ENCODE measurements around the gene ARG1. TPM values are rescaled to one million over a fixed set of nuclear protein-coding genes. Genes with fewer than 3 reads are reported as not detected.
A peak's percentile ranks its signal among the peaks of the same experiment; 100 is the strongest.

Gene ARG1
- total RNA-seq, 2 experiments from 2014 or later, result not detected

DNA sequence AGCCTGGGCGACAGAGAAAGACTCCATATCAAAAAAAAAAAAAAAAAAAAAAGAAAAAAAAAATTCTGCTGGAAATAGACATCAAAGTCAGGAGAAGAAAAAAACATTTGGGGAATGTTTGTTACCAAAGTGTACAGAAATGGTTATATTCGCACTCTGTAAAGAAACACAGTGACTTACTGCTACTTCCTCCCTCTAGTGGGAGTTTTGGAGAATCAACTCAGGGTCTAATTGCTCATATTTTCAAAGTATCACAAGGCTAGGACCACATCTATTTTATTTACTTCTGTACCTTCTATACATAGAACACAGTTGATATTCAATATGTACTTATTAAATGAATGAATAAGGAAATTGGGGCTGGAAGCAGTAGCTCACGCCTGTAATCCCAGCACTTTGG lies 24.4 kb downstream of the ARG1 start:
- no peak for DNase-seq
- no peaks in the 10 kb centered on the region for H3K4me1 Mint-ChIP-seq
- ChIA-PET POLR2A (no interaction called here), CTCF (interaction anchor here (0.7 to 2.0 kb wide), 5 partner anchors 22 to 772 kb away, joined by 4 to 6 read pairs (median 4); partner anchors contain the start of gene MED23)
- H3K27ac Mint-ChIP-seq, result no peak overlapping the region
- H3K4me3 Mint-ChIP-seq, result no peak overlapping the region
- no peaks in the 10 kb centered on the region for H3K27me3 Mint-ChIP-seq
- H3K9me3 Mint-ChIP-seq, result no peaks in the 10 kb centered on the region
- H3K36me3 Mint-ChIP-seq (ENCODE audit: low read depth), result peaks cover 64% of the 10 kb centered on the region

DNA sequence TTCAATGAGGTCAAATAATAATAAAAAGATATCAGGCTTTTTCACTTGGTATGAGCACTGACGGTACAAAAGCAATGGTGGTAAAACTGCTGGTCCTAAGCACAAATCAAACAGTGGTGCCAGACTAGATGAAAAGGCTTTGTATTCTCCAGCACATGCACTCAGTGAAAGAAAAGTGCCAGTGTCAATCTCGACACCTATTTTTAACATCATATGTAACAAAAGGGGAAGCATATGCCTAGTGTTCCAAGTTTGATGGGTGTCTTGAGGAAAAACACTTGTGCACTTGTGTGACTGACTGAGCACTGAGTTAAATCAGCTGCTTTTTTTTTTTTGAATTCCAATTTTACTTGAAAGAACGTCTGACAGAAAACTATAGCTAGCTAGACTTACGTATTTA lies 27.7 kb downstream of the ARG1 start:
- H3K4me3 Mint-ChIP-seq, result no peak overlapping the region
- H3K27ac Mint-ChIP-seq, result no peak overlapping the region
- CTCF ChIA-PET, result no interaction called here
- DNase-seq, result no peak
- H3K27me3 Mint-ChIP-seq, result no peaks in the 10 kb centered on the region
- H3K36me3 Mint-ChIP-seq (ENCODE audit: low read depth), result peaks cover 59% of the 10 kb centered on the region
- H3K4me1 Mint-ChIP-seq, result no peaks in the 10 kb centered on the region
- H3K9me3 Mint-ChIP-seq, result no peaks in the 10 kb centered on the region
- POLR2A ChIA-PET, result no interaction called here

DNA sequence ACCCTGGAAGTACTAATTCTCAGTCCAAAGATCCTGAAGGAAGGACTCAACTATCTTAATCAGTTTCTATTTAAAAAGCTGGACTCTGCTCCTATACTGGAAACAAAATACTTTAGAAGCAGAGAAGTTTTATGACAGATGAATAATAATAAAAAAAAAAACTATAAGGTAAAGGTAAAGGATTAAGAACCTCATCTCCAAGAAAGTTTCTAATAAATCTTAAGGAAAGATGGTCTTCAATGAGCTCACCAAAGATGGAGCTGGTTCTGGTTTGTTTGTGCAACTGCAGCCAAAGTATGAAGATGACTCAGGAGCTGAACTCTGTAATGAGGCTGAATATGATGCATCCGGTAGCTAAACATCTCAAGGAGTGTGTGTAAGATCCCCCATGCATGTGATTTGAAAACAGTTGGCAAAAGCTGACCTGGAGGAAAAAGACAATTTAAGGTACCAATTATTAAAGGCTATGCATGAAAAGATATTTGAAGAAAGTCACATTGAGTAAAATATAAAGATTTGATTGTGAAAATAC lies 29.8 kb downstream of the ARG1 start:
- ChIA-PET POLR2A (no interaction called here), CTCF (interaction anchor here (2.4 kb wide), 1 partner anchor 25 kb away, joined by 12 read pairs; the partner anchor contains the start of gene MED23)
- no peak overlapping the region for H3K4me3 Mint-ChIP-seq
- no peaks in the 10 kb centered on the region for H3K4me1 Mint-ChIP-seq
- no peaks in the 10 kb centered on the region for H3K27me3 Mint-ChIP-seq
- H3K9me3 Mint-ChIP-seq, result no peaks in the 10 kb centered on the region
- DNase-seq, result no peak
- H3K36me3 Mint-ChIP-seq (ENCODE audit: low read depth), result peaks cover 54% of the 10 kb centered on the region
- no peak overlapping the region for H3K27ac Mint-ChIP-seq

DNA sequence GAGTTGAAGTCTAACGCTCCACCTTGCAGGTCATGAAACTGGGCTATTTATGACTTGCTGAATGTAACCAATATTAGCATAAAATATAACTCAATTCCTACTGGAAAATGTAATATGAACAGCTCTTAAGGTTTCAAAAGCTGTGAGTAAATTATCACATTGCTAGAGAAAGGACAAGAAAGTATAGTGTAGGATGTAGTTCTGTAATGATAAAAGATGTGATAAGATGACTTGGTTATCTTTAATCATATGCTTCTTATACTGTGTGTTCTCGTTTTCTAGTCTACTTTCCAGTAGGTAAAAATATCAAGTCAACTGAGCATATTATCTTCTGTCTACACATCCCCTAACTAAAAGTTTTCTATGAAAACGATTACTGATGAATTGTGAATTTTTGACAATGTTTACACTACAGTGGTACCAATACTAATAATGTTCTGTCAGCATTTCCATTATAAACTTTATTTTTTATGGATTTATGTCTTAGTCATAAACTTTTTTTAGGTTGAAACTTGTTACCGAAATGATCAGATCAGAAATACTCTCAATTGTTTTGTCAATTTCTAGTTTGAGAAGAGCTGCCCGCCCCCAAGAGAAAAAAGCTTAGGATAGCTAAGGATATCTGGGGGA lies 40.4 kb downstream of the ARG1 start:
- Mint-ChIP-seq H3K27ac (no peak overlapping the region), H3K4me1 (peaks cover 5% of the 10 kb centered on the region), H3K9me3 (no peaks in the 10 kb centered on the region), H3K36me3 (ENCODE audit: low read depth) (peaks cover 51% of the 10 kb centered on the region), H3K27me3 (no peaks in the 10 kb centered on the region), H3K4me3 (no peak overlapping the region)
- ChIA-PET POLR2A (interaction anchor here (1.7 kb wide), 1 partner anchor 15 kb away, joined by 11 read pairs; the partner anchor contains the start of gene MED23), CTCF (interaction anchor here (1.3 to 3.9 kb wide), 2 partner anchors 14 to 15 kb away, joined by 8 to 20 read pairs; partner anchors contain the start of gene MED23)
- no peak for DNase-seq

DNA sequence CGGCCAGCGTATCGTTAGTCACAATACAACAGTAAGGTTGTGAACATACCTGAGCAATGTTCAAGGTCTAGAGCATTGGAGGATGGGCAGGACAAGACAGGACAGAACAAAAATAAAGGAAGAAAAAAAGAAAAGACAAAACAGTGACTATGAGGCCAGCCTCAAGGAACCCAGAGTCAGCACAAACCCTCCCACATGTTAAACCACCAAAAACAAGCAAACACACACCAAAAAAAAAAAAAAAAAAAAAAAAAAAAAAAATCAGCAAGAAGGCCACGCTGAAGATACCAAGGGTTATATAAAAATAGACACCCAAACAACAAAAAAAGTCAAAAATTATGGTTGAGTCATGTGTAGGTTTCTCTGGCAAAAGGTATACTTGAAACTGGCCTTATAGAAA lies 42.2 kb downstream of the ARG1 start:
- ChIA-PET CTCF (no interaction called here), POLR2A (no interaction called here)

DNA sequence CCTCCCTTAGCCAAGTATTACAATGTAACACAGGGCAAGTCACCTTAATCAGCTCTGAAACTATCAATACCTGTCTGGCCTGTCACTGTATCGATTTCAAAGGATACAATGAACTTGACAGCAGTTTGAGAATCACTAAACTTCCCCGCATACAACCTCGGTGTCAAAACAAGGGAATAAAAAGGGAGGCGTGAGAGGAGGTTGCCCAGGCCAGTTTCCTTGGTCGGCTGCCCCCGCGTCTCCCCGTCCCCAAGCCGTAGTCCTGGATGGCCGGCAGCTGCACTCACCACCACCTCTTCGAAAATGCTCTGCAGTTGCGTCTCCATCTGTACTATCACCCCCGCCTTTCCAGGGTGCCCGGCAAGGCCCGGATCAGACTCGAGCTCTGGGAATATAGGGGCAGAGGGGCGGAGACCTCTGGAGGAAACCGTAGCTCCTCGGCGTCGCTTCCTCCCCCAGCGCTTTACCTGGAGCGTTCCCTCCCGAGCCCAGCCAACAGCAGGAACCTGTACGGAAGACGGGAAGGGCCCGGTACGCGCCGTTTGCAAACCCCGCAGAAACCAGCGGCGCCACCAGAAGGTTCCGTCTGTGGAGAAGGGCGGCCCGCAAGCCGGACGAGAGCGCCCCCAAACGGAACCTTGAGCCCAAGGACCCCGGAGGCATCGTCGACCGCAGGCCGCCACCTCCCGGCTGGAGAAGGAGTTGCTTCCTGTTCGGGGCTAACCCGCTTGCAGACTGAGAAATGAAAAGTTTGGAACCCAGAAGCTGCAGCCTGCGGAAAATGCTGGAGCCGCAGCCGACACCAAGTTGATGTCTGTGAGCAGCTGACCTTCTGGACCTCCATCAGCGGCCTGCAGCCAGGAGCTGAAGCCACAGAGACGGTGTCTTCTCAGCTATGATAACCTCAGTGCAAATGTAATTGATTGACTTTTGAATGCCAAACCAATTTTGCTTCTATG lies 55.0 kb downstream of the ARG1 start, which contains the start of gene MED23:
TSS of gene MED23 (minus strand) at position 519 of the 959 bp plus-strand sequence. CDS start at position 326, 193 bp downstream.
- Mint-ChIP-seq H3K4me3 (peak within 1 kb of the TSS; percentile 90), H3K27me3 (no peaks in the 10 kb centered on the region), H3K27ac (peak within 1 kb of the TSS; percentile 86), H3K36me3 (ENCODE audit: low read depth) (peaks cover 19% of the 10 kb centered on the region), H3K9me3 (no peaks in the 10 kb centered on the region), H3K4me1 (peaks cover 22% of the 10 kb centered on the region)
- peak; percentile 95 for DNase-seq
- ChIA-PET POLR2A (interaction anchor here (0.6 to 2.7 kb wide), 11 partner anchors 9 to 429 kb away, joined by 3 to 24 read pairs (median 4); no protein-coding TSS in a partner anchor), CTCF (interaction anchor here (0.6 to 3.7 kb wide), 41 partner anchors 9 to 1641 kb away, joined by 3 to 41 read pairs (median 4); partner anchors contain the start of genes ENPP3 and STX7)

More for the DNA sequence above, 42.2 kb downstream of the ARG1 start:
- no peaks in the 10 kb centered on the region for H3K9me3 Mint-ChIP-seq
- no peaks in the 10 kb centered on the region for H3K27me3 Mint-ChIP-seq
- no peak for DNase-seq
- no peak overlapping the region for H3K27ac Mint-ChIP-seq
- H3K4me3 Mint-ChIP-seq, result no peak overlapping the region
- H3K36me3 Mint-ChIP-seq (ENCODE audit: low read depth), result peaks cover 52% of the 10 kb centered on the region
- H3K4me1 Mint-ChIP-seq, result peaks cover 5% of the 10 kb centered on the region

DNA sequence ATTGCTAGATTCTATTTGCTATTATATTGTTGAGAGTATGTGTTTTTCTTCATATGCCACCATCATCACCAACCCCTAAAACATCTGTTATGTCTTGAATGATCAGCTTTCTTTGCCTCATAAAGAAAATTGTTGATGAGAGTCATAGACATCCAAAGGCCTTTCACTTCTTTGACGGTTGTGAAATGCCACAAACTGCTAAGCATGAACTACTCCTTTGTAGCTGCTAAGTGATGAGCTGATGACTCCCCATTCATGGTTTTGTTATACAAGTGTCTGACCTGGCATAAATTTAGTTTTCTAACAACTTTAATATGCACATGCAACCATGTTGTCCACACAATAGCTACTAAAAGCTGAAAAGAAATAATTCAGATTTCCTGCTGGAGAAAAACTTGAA lies 55.7 kb downstream of the ARG1 start:
- Mint-ChIP-seq H3K36me3 (ENCODE audit: low read depth) (peaks cover 12% of the 10 kb centered on the region), H3K4me1 (peaks cover 22% of the 10 kb centered on the region), H3K4me3 (peak overlapping the region; percentile 90), H3K27ac (peak overlapping the region; percentile 86), H3K27me3 (no peaks in the 10 kb centered on the region), H3K9me3 (no peaks in the 10 kb centered on the region)
- POLR2A ChIA-PET, result interaction anchor here (0.6 to 2.7 kb wide), 9 partner anchors 10 to 430 kb away, joined by 3 to 24 read pairs (median 5); no protein-coding TSS in a partner anchor
- CTCF ChIA-PET, result interaction anchor here (0.6 to 3.7 kb wide), 38 partner anchors 9 to 1641 kb away, joined by 3 to 41 read pairs (median 4); partner anchors contain the start of genes ENPP3 and STX7
- DNase-seq, result no peak

DNA sequence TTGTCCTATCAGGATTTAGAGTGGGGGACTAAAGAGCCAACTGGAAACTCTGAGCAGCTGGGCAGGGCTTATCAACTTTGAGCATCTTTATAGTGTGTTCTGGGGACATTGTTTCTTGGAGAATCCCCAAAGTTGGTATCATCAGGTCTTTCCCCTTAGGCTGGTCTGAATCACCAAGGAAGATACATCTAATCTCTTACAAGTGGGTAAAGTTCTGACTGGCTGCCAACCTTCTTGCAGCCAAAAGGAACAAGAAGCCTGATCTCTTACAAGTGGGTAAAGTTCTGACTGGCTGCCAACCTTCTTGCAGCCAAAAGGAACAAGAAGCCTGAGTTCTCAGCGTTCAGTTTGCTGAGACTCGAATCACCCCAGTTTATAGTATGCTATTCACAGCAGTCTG lies 56.6 kb downstream of the ARG1 start:
- CTCF ChIA-PET, result interaction anchor here (1.1 to 3.7 kb wide), 6 partner anchors 9 to 745 kb away, joined by 3 to 41 read pairs (median 16); partner anchors contain the start of gene ENPP3
- no peak for DNase-seq
- Mint-ChIP-seq H3K27me3 (no peaks in the 10 kb centered on the region), H3K9me3 (no peaks in the 10 kb centered on the region), H3K4me3 (no peak overlapping the region), H3K27ac (no peak overlapping the region), H3K4me1 (peaks cover 22% of the 10 kb centered on the region), H3K36me3 (ENCODE audit: low read depth) (peaks cover 10% of the 10 kb centered on the region)
- POLR2A ChIA-PET, result no interaction called here

DNA sequence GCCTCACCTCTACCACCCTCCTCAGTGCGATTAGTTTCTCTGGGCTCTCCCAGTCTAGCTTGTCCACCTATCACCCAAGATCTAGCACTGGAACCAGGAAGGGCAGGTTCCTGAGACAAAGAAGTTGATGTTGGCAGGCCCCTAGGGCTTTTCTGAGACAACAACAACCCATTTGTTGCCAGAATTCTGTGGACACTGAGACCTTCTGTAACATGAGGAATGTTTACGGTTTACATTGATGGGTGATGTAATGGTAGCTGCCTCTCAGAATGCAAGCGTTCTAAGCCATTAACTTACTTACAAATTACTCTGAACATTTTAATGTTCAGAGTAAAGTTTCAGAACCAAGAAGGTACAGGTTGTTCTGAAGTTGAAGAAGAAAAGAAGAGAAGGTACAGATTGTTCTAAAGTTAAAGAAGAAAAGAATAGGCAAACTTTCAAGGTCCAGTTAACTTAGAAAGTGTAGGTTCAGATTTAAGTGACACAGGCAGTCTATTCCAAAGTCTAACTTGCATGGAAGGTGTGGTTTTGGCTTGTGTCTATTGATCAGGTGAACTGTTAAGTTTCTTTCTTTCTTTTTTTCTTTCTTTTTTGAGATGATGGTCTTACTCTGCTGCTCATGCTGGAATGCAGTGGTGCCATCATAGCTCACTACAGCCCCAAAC lies 58.7 kb downstream of the ARG1 start:
- POLR2A ChIA-PET, result no interaction called here
- peaks cover 17% of the 10 kb centered on the region for H3K4me1 Mint-ChIP-seq
- CTCF ChIA-PET, result no interaction called here
- no peak for DNase-seq
- no peaks in the 10 kb centered on the region for H3K27me3 Mint-ChIP-seq
- H3K36me3 Mint-ChIP-seq (ENCODE audit: low read depth), result peaks cover 3% of the 10 kb centered on the region
- H3K9me3 Mint-ChIP-seq, result no peaks in the 10 kb centered on the region
- no peak overlapping the region for H3K4me3 Mint-ChIP-seq
- no peak overlapping the region for H3K27ac Mint-ChIP-seq

Other genes starting within 250 kb of the ARG1 start
- 10 to 100 TPM; 32.1 to 33.1 TPM for gene MED23, start 55.0 kb downstream of the ARG1 start, total RNA-seq
- gene ENPP3, start 64.1 kb downstream of the ARG1 start, total RNA-seq, result under 1 TPM; 0.38 to 0.45 TPM
- gene OR2A4, start 128.2 kb downstream of the ARG1 start, total RNA-seq, result not detected
- not detected for gene CTAGE9, start 137.8 kb downstream of the ARG1 start, total RNA-seq
- gene ENPP1, start 234.8 kb downstream of the ARG1 start, total RNA-seq, result under 1 TPM; 0.48 to 0.53 TPM

All from activated CD4-positive, alpha-beta memory T cell treated with anti-CD3 and anti-CD28 coated beads, Interleukin-2, amount 10 ng/mL, durations not matched to agents 7 days and 5 days (primary cell).